Natural killer cell (primary cell): ENCODE data around the gene PLXNA4. TPM values are rescaled to one million over a fixed set of nuclear protein-coding genes. Genes with fewer than 3 reads are reported as not detected.

Experiments used
- ATAC-seq, 3 donors: fragments of 150-1000 bp in 2 of 3; fragments of 200-7000 bp in 1 of 3; cut with Tn5 transposase; 1 replicate in 1 of 3; 2 replicates in 2 of 3; pipeline ENCODE4 v1.10.0; 2021; ENCODE audit warnings: mild to moderate bottlenecking in 2 of 3, moderate library complexity in 2 of 3
- DNase-seq, 2 donors: peaks; one replicate each; pipeline versions ENCODE4 v3.0.0 to v3.0.0-alpha.2; 2013 to 2021; ENCODE audit warnings: mixed read lengths in 1 of 2
- H3K27ac ChIP-seq: one replicate; pipeline ENCODE4 v1.5.1; 2013; ENCODE audit warnings: mild to moderate bottlenecking, low read length
- H3K27me3 ChIP-seq: one replicate; pipeline ENCODE4 v1.6.1; 2013; ENCODE audit warnings: low read length; ENCODE audit not compliant: control insufficient read depth, insufficient read depth
- H3K36me3 ChIP-seq: one replicate; pipeline ENCODE4 v1.6.1; 2013; ENCODE audit warnings: low read length; ENCODE audit not compliant: control insufficient read depth, insufficient read depth
- H3K4me1 ChIP-seq: one replicate; pipeline ENCODE4 v1.6.1; 2013; ENCODE audit warnings: low read length; ENCODE audit not compliant: control insufficient read depth, insufficient read depth
- H3K4me3 ChIP-seq: one replicate; pipeline ENCODE4 v1.5.1; 2013; ENCODE audit warnings: low read length
- H3K9me3 ChIP-seq: one replicate; pipeline ENCODE4 v1.6.1; 2013; ENCODE audit warnings: low read length; ENCODE audit not compliant: control insufficient read depth, insufficient read depth
- H3K27ac Mint-ChIP-seq, 2 donors: one replicate each; pipeline ENCODE4 v1.8.0; 2022; ENCODE audit warnings: mild to moderate bottlenecking in 2 of 2, mixed read lengths in 2 of 2, moderate library complexity in 1 of 2
- H3K27me3 Mint-ChIP-seq, 2 donors: one replicate each; pipeline ENCODE4 v1.8.0; 2022; ENCODE audit warnings: low read depth in 2 of 2, mixed read lengths in 2 of 2
- H3K36me3 Mint-ChIP-seq: one replicate; pipeline ENCODE4 v1.8.0; 2022; ENCODE audit warnings: mixed read lengths
- H3K4me1 Mint-ChIP-seq, 2 donors: one replicate each; pipeline ENCODE4 v1.8.0; 2022; ENCODE audit warnings: mixed read lengths in 2 of 2
- H3K4me3 Mint-ChIP-seq: one replicate; pipeline ENCODE4 v1.8.0; 2022; ENCODE audit warnings: mild to moderate bottlenecking, moderate library complexity, mixed read lengths
- H3K9me3 Mint-ChIP-seq, 2 donors: one replicate each; pipeline ENCODE4 v1.8.0; 2022; ENCODE audit warnings: mixed read lengths in 2 of 2
- WGBS: methylation state at CpG from one replicate; pipeline ENCODE4 v1.1.7; 2013; ENCODE audit warnings: missing lambda C conversion rate; ENCODE audit not compliant: insufficient coverage; 5-methylcytosine and 5-hydroxymethylcytosine counted together
- intact Hi-C: fragments of 100-400 bp; cut with micrococcal nuclease; formaldehyde crosslinking; loops from one replicate; pipeline ENCODE4 v1.14.2; 2022
- total RNA-seq, 4 donors: library from RNA; stranded (reverse); fragments of 120-200 nt in 1 of 4; gene quantifications; one replicate each; pipeline versions ENCODE4 v1.2.3 to v1.2.4, GENCODE V29; 2013 to 2022
- TF ChIP-seq, protein P1 (sequence below): fragments of 200-600 bp; IDR thresholded peaks from one replicate; pipeline ENCODE4 v1.8.0; 2022; ENCODE audit warnings: antibody characterized with exemption

PLXNA4 gene
- total RNA-seq, 3 donors from 2014 or later (not counting 1 experiment from before 2014, with no cell fraction given): 5.1 to 15.3 (median 10.9) TPM

DNA sequence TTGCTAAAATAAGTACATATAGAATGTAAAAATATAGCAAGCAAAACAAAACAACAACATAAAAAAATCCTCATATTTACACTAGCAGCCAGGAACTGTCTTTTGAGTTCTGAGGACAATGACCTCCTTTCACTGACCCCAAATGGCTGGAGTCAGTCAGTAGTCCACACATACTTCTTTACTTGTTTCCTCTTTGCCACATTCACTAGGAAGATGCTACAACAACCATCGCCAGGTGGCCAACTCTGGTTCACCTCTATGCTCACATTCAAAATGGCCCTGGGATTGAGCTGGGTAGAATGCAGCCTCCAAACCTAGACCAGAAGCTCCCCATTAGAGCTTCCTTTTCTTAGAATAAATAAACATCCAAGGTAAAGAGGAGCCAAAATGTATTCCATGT lies 356.2 kb downstream of the PLXNA4 start:
- ATAC-seq (no peak), DNase-seq (no peak)
- no peak overlapping the region for H3K27ac ChIP-seq
- H3K4me3 ChIP-seq: no peak overlapping the region
- no peaks in the 10 kb centered on the region for H3K9me3 ChIP-seq
- H3K36me3 Mint-ChIP-seq: no peaks in the 10 kb centered on the region
- no peaks in the 10 kb centered on the region for H3K27me3 ChIP-seq
- intact Hi-C loops: no loop called here
- no peaks in the 10 kb centered on the region for H3K27me3 Mint-ChIP-seq
- no peaks in the 10 kb centered on the region for H3K9me3 Mint-ChIP-seq
- no peaks in the 10 kb centered on the region for H3K36me3 ChIP-seq
- no peaks in the 10 kb centered on the region for H3K4me1 Mint-ChIP-seq
- H3K27ac Mint-ChIP-seq: no peak overlapping the region
- H3K4me1 ChIP-seq: no peaks in the 10 kb centered on the region
- H3K4me3 Mint-ChIP-seq: no peak overlapping the region
- 100% methylated on average over 1 of the region's 1 CpG for WGBS
- TF ChIP-seq, protein P1, sequence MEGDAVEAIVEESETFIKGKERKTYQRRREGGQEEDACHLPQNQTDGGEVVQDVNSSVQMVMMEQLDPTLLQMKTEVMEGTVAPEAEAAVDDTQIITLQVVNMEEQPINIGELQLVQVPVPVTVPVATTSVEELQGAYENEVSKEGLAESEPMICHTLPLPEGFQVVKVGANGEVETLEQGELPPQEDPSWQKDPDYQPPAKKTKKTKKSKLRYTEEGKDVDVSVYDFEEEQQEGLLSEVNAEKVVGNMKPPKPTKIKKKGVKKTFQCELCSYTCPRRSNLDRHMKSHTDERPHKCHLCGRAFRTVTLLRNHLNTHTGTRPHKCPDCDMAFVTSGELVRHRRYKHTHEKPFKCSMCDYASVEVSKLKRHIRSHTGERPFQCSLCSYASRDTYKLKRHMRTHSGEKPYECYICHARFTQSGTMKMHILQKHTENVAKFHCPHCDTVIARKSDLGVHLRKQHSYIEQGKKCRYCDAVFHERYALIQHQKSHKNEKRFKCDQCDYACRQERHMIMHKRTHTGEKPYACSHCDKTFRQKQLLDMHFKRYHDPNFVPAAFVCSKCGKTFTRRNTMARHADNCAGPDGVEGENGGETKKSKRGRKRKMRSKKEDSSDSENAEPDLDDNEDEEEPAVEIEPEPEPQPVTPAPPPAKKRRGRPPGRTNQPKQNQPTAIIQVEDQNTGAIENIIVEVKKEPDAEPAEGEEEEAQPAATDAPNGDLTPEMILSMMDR: no peak

DNA sequence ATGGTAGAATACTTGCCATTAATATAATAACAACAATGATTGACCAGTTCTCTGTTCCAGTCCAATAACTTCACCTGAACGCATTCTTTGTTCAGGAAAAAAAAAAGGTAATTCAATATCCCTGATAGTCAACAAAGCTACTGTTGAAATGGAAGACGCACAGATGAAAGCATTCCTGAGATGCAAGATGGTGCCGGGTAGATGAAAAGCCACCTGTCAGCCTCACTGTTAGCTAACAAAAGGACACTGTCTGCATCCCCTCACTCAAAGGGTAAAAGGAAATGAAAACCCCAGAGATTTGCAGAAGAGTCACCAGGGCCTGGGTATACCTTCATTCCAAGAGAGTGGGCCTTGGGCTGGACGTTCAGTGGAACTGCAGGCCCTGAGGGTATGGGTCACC lies 357.4 kb downstream of the PLXNA4 start:
- no peak for ATAC-seq
- intact Hi-C loops: no loop called here
- Mint-ChIP-seq H3K4me3 (no peak overlapping the region), H3K36me3 (no peaks in the 10 kb centered on the region), H3K27me3 (no peaks in the 10 kb centered on the region), H3K4me1 (no peaks in the 10 kb centered on the region), H3K9me3 (no peaks in the 10 kb centered on the region), H3K27ac (no peak overlapping the region)
- Histone ChIP-seq H3K4me3 (no peak overlapping the region), H3K27ac (no peak overlapping the region), H3K9me3 (no peaks in the 10 kb centered on the region), H3K4me1 (no peaks in the 10 kb centered on the region), H3K27me3 (no peaks in the 10 kb centered on the region), H3K36me3 (no peaks in the 10 kb centered on the region)
- TF ChIP-seq, protein P1: no peak
- DNase-seq: no peak
- WGBS: 78% methylated on average over 4 of the region's 4 CpGs

DNA sequence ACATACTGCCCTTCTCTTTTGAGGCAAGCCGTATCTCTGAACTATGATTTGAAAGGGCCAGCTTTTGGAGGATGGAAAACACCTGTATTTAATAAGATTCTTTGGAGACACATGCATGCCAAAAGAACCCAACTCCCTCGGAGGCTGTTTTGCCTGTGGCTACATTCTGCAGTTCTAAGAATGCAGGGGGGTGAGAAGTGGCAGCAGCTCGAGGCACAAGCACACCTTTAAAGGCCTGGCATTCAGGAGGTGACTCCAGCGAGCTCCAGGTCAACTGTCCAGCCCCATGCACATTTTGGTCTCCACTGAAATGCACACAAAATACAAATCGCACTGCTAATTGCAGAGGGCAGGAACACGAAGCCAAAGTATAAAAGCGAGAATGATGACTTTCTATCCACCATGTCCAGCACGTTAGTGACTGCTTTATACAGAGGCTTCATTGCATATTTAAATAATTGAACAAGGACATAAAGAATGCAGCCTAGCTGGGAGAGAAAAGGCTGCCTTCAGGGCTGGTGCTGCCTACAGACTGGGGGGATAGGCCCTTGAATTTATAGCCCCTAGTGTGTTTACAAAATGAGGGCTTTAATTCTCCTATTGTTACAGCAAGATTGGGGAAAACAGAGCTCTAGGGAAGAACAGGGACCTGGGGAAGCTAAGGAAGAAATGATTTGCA lies 359.3 kb downstream of the PLXNA4 start:
- DNase-seq (no peak), ATAC-seq (no peak)
- H3K4me1 ChIP-seq: no peaks in the 10 kb centered on the region
- H3K27me3 ChIP-seq: no peaks in the 10 kb centered on the region
- Mint-ChIP-seq H3K4me1 (no peaks in the 10 kb centered on the region), H3K27me3 (no peaks in the 10 kb centered on the region), H3K27ac (no peak overlapping the region), H3K4me3 (no peak overlapping the region), H3K9me3 (no peaks in the 10 kb centered on the region), H3K36me3 (no peaks in the 10 kb centered on the region)
- no peaks in the 10 kb centered on the region for H3K9me3 ChIP-seq
- H3K4me3 ChIP-seq: no peak overlapping the region
- no peak overlapping the region for H3K27ac ChIP-seq
- intact Hi-C loops: no loop called here
- TF ChIP-seq, protein P1: no peak
- H3K36me3 ChIP-seq: no peaks in the 10 kb centered on the region
- WGBS: 70% methylated on average over 8 of the region's 8 CpGs

- Histone ChIP-seq H3K36me3 (no peaks in the 10 kb centered on the region), H3K4me1 (no peaks in the 10 kb centered on the region), H3K27ac (no peak overlapping the region), H3K27me3 (no peaks in the 10 kb centered on the region), H3K9me3 (no peaks in the 10 kb centered on the region), H3K4me3 (no peak overlapping the region)
- H3K4me1 Mint-ChIP-seq: no peaks in the 10 kb centered on the region
- H3K4me3 Mint-ChIP-seq: no peak overlapping the region
- DNase-seq: no peak
- no peaks in the 10 kb centered on the region for H3K27me3 Mint-ChIP-seq
- TF ChIP-seq, protein P1: no peak
- no peaks in the 10 kb centered on the region for H3K9me3 Mint-ChIP-seq
- intact Hi-C loops: no loop called here
- no peaks in the 10 kb centered on the region for H3K36me3 Mint-ChIP-seq
- ATAC-seq: no peak
- no peak overlapping the region for H3K27ac Mint-ChIP-seq
- WGBS: 54% methylated on average over 6 of the region's 6 CpGs
These were observed 361.8 kb downstream of the PLXNA4 start for GRCh38 chr7:132214452-132214851.
